Prostate gland (tissue), 2 donors: ENCODE results near the gene MPP1. TPM values are rescaled to one million over a fixed set of nuclear protein-coding genes. Genes with fewer than 3 reads are reported as not detected.

ENCODE experiments used
- DNase-seq: peaks from one replicate; pipeline ENCODE4 v3.0.0-alpha.2; 2019; ENCODE audit warnings: low spot score
- H3K27ac ChIP-seq, 2 donors: fragments of 200-600 bp; sonication (generic); 2 replicates each; pipeline ENCODE4 v1.5.1; 2017 to 2019
- H3K27me3 ChIP-seq: fragments of 200-600 bp; sonication (generic); replicated peaks from 2 replicates; pipeline ENCODE4 v1.5.1; 2019; ENCODE audit not compliant: insufficient read depth
- H3K36me3 ChIP-seq, 2 donors: fragments of 200-600 bp; sonication (generic); 1 replicate in 1 of 2; 2 replicates in 1 of 2; pipeline versions ENCODE4 v1.5.1 to v1.8.1; 2017 to 2019
- H3K4me1 ChIP-seq: fragments of 200-600 bp; sonication (generic); replicated peaks from 2 replicates; pipeline ENCODE4 v1.5.1; 2019
- H3K4me3 ChIP-seq, 2 donors: fragments of 200-600 bp; sonication (generic); 2 replicates each; pipeline ENCODE4 v1.5.1; 2017 to 2019
- H3K9me3 ChIP-seq: fragments of 200-600 bp; sonication (generic); 2 replicates; pipeline ENCODE4 v1.5.1; 2017
- CTCF ChIP-seq, 4 experiments: fragments of 200-600 bp in 2 of 4; fragments of 450-650 bp in 2 of 4; sonication (generic) in 2 of 4; IDR thresholded peaks; 1 replicate in 3 of 4; 2 replicates in 1 of 4; pipeline ENCODE4 v1.5.1; 2016 to 2019; ENCODE audit warnings: antibody characterized with exemption in 4 of 4, mild to moderate bottlenecking in 2 of 4, moderate library complexity in 2 of 4
- POLR2A ChIP-seq: fragments of 450-650 bp; IDR thresholded peaks from one replicate; pipeline ENCODE4 v1.6.1; 2016; ENCODE audit warnings: antibody characterized with exemption, mild to moderate bottlenecking
- POLR2AphosphoS5 ChIP-seq: sonication (generic); formaldehyde crosslinking; IDR thresholded peaks from one replicate; pipeline ENCODE4 v1.6.1; 2017; ENCODE audit warnings: antibody characterized with exemption
- WGBS: methylation state at CpG from one replicate; pipeline ENCODE4 v1.1.5; 2018; 5-methylcytosine and 5-hydroxymethylcytosine counted together
- intact Hi-C: fragments of 100-400 bp; cut with DNase I; formaldehyde crosslinking; loops from one replicate; pipeline ENCODE4 v1.14.2; 2022
- total RNA-seq, 2 donors: library from RNA; depleted of rRNA; stranded (reverse); fragments of >200 nt; gene quantifications; one replicate each; pipeline ENCODE4 v1.1.0, GENCODE V29; 2016

The MPP1 gene
- total RNA-seq, 2 donors from 2014 or later, result 38.2 to 43.6 TPM

- no peak overlapping the region for H3K27ac ChIP-seq
- DNase-seq, result no peak
- no peak overlapping the region for H3K4me3 ChIP-seq
- WGBS, result 74% methylated on average over 7 of the region's 7 CpGs
- no peaks in the 10 kb centered on the region for H3K36me3 ChIP-seq
- no peaks in the 10 kb centered on the region for H3K4me1 ChIP-seq
- no peaks in the 10 kb centered on the region for H3K9me3 ChIP-seq
- TF ChIP-seq CTCF (IDR thresholded peaks at IDR 0.05) (no peak), POLR2A (no peak), POLR2AphosphoS5 (no peak)
- intact Hi-C loops, result no loop called here
- no peaks in the 10 kb centered on the region for H3K27me3 ChIP-seq
These were observed 12.0 kb downstream of the MPP1 start for GRCh38 chrX:154793084-154793795.

GRCh38 chrX:154791939-154792338 lies 13.3 kb downstream of the MPP1 start:
- Histone ChIP-seq H3K4me1 (no peaks in the 10 kb centered on the region), H3K4me3 (no peak overlapping the region), H3K9me3 (no peaks in the 10 kb centered on the region), H3K27me3 (no peaks in the 10 kb centered on the region), H3K27ac (no peak overlapping the region), H3K36me3 (no peaks in the 10 kb centered on the region)
- WGBS, result 94% methylated on average over 6 of the region's 8 CpGs
- intact Hi-C loops, result no loop called here
- DNase-seq, result no peak
- TF ChIP-seq POLR2AphosphoS5 (no peak), POLR2A (no peak), CTCF (IDR thresholded peaks at IDR 0.05) (no peak)

- intact Hi-C loops, result no loop called here
- TF ChIP-seq POLR2A (no peak), CTCF (IDR thresholded peaks at IDR 0.05) (no peak), POLR2AphosphoS5 (no peak)
- no peaks in the 10 kb centered on the region for H3K36me3 ChIP-seq
- H3K9me3 ChIP-seq, result no peaks in the 10 kb centered on the region
- H3K27ac ChIP-seq, result no peak overlapping the region
- no peak overlapping the region for H3K4me3 ChIP-seq
- WGBS, result 79% methylated on average over 4 of the region's 4 CpGs
- no peaks in the 10 kb centered on the region for H3K4me1 ChIP-seq
- H3K27me3 ChIP-seq, result no peaks in the 10 kb centered on the region
- no peak for DNase-seq
These were observed 13.8 kb downstream of the MPP1 start for GRCh38 chrX:154791467-154791866.

GRCh38 chrX:154785716-154786115 lies 19.6 kb downstream of the MPP1 start:
- DNase-seq, result no peak
- intact Hi-C loops, result no loop called here
- Histone ChIP-seq H3K27me3 (no peaks in the 10 kb centered on the region), H3K4me3 (no peak overlapping the region), H3K36me3 (no peaks in the 10 kb centered on the region), H3K27ac (no peak overlapping the region), H3K4me1 (no peaks in the 10 kb centered on the region), H3K9me3 (no peaks in the 10 kb centered on the region)
- WGBS, result 74% methylated on average over 6 of the region's 6 CpGs
- TF ChIP-seq POLR2AphosphoS5 (no peak), POLR2A (no peak), CTCF (IDR thresholded peaks at IDR 0.05) (no peak)

GRCh38 chrX:154784149-154784995 lies 20.9 kb downstream of the MPP1 start:
- no peaks in the 10 kb centered on the region for H3K36me3 ChIP-seq
- WGBS, result 77% methylated on average over 13 of the region's 13 CpGs
- DNase-seq, result no peak
- TF ChIP-seq POLR2A, result no peak
- TF ChIP-seq CTCF (IDR thresholded peaks at IDR 0.05), result no peak
- TF ChIP-seq POLR2AphosphoS5, result no peak
- H3K27ac ChIP-seq, result no peak overlapping the region
- no peaks in the 10 kb centered on the region for H3K9me3 ChIP-seq
- H3K4me3 ChIP-seq, result no peak overlapping the region
- no peaks in the 10 kb centered on the region for H3K27me3 ChIP-seq
- H3K4me1 ChIP-seq, result no peaks in the 10 kb centered on the region
- intact Hi-C loops, result no loop called here
